GM18499 (cell line): Measurements from ENCODE around the gene SLC24A4.

Source experiments
- ATAC-seq: cut with Tn5 transposase; IDR thresholded peaks from one replicate; pipeline ENCODE4 v1.9.1; 2021; ENCODE audit warnings: moderate number of reproducible peaks; ENCODE audit not compliant: insufficient read depth, unreplicated experiment

Gene SLC24A4

GRCh38 chr14:92513204-92513965 lies 190.4 kb downstream of the SLC24A4 start, which contains the start of gene RIN3:
TSS of gene RIN3 (plus strand) at chr14:92513781. CDS start at chr14:92513933, 152 bp downstream.
- no peak for ATAC-seq

- no peak for ATAC-seq
Measured at GRCh38 chr14:92513966-92514843, 191.2 kb downstream of the SLC24A4 start.

DNA sequence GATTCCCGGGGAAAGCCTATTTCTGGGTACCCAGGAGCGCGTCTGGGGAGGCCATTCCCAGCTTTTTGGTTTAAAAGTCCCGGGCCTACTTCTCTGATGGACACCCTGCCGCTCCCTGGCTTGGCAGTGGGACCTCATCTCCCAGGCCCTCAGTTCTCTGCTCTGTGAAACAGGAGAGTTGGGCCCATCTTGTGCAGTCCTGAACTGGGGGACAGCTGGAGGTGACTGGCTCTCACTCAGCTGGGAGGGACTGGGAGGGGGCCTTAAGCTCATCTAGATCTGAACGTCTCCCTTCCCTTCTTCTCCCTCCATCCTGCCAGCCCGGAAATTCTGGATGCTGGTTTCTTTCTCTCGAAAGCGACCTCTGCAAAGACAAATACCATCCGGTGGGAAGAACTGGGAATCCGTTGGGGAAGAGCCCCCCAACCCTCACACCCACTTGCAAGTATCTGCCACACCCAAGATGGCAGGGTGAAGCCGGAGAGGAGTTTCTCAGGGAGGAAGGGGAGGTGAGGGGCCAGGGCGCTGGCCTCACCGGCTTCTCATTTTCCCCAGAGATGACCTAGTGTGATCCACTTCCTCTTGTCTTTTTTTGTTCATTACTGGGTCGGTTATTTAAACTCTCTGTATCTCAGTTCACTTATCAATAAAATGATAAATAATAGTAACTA lies 192.0 kb downstream of the SLC24A4 start:
- ATAC-seq = no peak

- no peak for ATAC-seq
Measured at GRCh38 chr14:92515546-92516343, 192.8 kb downstream of the SLC24A4 start.

DNA sequence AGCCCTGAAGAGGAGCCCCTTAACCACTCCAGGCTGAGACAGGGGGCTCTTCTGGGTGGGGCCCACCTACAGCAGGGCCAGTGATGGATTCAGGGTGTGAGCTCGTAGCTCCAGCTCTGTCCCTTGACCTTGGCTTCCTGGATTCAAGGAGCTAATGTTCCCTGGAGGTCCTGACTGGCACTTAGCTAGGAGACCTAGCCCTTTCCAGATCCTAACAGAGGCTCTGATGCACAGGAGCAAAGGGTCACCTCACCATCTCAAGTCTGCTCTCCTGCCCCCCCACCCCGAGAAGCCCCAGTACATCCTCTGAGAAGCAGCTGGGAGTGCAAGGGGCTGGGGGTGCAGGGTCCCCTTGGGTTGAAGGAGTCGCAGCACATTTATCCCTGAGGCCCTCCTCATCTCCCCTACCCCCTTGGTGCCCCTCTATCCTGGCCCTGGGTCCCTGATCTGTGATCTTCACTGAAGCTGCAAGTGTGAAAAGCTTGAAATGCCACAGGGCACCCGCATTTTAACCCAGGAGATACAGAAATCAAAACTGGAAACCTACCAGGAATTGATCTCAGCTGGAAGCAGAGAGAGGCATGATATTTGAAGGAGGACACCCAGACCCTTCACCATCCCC lies 193.5 kb downstream of the SLC24A4 start:
- no peak for ATAC-seq

DNA sequence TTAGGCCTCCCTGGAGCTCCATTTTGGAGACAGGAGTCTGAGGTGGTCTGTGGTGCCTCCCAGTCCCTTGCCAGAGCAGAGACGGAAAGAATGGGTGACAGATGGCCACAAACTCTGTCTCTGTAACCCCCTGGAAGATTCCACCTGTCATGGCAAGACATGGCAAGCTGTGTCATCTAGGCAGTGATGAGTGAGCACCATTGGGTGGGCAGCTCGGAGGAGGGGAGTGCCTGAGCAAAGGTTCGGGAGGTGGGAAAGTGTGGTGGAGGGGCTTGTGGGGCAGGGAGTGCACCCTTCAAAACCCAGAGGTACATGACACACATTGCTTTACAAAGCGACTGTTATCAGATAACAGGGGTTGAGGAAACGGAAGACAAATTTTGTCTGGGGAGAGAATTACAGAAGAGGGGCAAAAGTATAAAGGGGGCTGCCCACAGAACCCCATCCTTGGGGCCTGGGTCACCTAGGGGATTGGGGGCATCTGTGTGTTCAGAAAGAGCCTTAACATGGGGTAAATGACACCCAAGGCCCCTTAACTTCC lies 194.1 kb downstream of the SLC24A4 start:
- no peak for ATAC-seq

DNA sequence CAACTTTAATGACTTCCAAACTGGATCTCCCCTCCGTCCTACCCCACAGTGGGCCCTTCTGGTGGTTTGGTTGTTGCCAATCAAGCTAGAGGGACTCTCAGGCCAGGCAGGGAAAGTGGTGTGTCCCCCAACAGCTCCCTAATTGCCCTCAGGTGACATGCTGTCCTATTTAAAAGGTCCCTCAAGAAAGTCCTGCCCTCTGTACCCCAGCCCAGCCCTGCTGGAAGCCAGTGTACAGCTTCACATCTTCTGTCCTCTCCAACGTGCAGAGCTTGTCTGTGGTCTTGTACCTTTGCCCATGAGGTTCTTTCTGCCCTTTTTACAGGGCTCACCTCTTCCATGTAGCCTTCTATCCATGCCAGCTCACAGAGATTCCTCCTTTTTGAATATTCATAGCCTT lies 194.8 kb downstream of the SLC24A4 start:
- ATAC-seq = no peak

DNA sequence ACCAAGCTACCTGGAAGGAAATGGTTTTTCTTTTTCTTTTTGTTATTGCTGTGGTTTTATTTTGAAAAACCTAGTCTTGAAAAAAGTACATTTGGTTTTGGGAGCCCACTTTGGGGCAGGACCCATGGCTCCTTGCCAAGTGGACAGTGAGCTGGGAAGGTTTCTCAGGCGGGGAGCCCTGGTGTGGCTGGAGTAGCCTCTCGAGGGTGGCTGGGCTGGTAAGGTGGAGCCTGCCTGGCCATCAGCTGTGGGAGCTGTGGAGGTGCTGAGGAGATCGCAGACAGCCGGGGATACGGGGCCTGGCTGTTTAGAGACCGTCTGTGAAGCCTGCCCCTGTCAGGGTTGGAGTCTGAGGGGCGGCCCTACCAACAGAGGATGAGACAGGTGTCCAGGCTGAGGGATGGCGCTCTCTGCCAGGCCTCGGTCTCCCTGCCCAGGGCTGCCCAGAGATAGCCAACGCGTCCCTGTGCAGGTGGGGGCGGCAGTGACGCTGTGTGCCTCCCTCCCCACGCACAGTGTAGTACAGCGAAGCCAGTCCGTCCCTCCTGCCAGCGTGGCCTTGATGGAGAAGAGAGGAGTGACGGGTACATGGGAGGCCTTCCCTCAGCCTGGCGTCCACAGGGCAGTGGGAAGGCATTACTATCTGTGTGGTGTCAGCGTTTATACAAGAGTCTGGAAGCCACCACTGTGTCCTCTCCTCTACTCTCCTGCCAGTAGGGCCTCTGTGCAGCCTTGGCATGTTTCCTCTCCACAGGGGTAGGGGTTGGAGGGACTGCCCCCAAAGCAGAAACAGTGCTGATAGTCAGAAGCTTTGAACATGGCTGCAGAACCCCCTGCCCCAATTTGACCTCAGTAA lies 196.5 kb downstream of the SLC24A4 start:
- no peak for ATAC-seq

- ATAC-seq = no peak
Measured at GRCh38 chr14:92520102-92521057, 197.4 kb downstream of the SLC24A4 start.

GRCh38 chr14:92521058-92521415 lies 198.1 kb downstream of the SLC24A4 start:
- ATAC-seq = no peak

- no peak for ATAC-seq
Measured at GRCh38 chr14:92523752-92524151, 200.8 kb downstream of the SLC24A4 start.

DNA sequence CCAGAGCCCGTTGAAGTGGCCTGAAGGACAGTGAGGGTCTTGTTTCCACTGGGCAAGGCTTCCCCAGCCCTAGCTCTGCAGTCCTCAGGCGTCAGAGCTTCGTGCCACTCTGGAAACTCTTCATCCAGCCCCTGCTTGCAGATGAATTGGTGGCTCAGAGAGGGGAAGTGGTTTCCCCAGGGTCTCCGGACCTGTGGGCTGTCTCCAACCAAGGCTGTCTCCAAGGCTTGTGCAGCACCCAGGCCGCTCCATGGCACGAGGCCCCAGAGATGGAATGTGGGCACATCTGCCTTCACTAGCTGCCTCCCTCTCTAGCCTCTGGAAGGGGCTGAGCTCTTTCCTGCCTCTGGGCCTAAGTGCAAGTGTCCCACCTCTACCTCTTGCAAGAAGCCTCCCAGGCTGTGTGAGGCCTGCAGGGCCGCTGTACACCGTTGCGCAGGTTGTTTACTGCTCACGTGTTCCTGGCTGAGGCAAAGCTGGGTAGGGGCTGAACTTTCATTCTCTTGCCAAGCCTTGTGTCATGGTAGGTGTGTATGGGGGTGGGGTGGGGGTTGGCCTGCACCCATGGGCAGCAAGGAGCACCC lies 201.7 kb downstream of the SLC24A4 start:
- ATAC-seq = no peak

DNA sequence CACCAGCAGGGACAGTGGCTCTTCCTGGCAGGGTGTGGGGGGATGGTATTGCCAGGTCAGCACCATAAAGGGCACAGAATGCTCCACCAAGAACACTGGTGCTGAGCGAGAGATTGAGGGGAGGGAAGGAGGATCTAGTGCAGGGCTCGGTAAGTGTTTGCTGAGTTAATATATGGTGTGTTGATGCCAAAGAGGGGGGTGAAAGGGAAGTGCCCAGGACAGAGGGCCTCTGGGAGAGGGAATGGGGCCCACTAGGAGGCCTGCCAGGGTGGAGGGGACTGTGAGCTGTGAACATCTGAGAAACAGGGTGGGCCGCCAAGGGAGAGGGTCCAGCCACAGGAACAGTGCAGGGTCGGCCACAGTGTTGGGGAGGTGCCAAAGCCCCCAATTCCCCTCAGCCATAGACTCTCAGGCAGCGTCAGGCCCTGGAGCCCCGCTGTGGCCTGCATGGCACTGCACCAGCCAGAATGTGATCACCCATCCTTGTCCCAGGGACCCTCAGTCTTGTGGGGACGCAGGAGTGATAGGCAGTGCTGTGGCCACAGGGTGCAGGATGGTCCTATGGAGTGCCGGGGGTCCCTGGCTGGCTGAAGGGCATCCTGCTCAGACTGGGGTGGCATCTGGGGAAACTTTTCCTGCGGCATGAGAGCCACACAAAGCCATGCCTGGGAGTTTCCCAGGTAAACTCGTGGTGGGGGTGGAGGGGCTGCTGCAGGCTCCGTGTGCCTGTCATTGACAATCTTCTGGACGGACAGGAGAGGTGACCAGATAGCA lies 202.5 kb downstream of the SLC24A4 start:
- ATAC-seq = no peak

GRCh38 chr14:92527721-92528120 lies 204.8 kb downstream of the SLC24A4 start:
- no peak for ATAC-seq

- ATAC-seq = no peak
Measured at GRCh38 chr14:92528486-92529100, 205.6 kb downstream of the SLC24A4 start.

GRCh38 chr14:92529903-92530302 lies 206.9 kb downstream of the SLC24A4 start:
- ATAC-seq = no peak
